AG09309 (cell line): ENCODE measurements around the gene SERPINE2.

Experiments used
- DNase-seq: peaks from one replicate; pipeline ENCODE4 v3.0.0-alpha.2; 2010; ENCODE audit warnings: low read depth
- H3K4me3 ChIP-seq: 2 replicates; pipeline ENCODE4 v1.5.1; 2011; ENCODE audit warnings: mild to moderate bottlenecking, low read depth, low read length, moderate library complexity; ENCODE audit not compliant: control insufficient read depth
- TF ChIP-seq, protein P1 (sequence below): IDR thresholded peaks from 2 replicates; pipeline ENCODE4 v1.5.1; 2011; ENCODE audit warnings: mild to moderate bottlenecking, low read depth, low read length, inconsistent platforms; ENCODE audit not compliant: insufficient read depth, control insufficient read depth; ENCODE audit errors: missing control alignments

The SERPINE2 gene

DNA sequence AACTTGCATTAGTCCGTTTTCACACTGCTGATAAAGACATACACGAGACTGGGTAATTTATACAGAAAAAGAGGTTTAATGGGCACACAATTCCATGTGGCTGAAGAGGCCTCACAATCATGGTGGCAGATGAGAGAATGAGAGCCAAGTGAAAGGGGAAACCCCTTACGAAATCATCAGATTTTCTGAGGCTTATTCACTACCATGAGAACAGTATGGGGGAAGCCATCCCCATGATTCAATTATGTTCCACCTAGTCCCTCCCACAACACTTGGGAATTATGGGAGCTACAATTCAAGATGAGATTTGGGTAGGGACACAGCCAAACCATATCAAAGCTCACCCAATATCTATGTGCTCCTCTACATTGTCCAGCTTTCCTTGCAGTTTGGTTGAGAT lies 16.0 kb upstream of the SERPINE2 start:
- no peak for DNase-seq
- no peak overlapping the region for H3K4me3 ChIP-seq
- TF ChIP-seq, protein P1, sequence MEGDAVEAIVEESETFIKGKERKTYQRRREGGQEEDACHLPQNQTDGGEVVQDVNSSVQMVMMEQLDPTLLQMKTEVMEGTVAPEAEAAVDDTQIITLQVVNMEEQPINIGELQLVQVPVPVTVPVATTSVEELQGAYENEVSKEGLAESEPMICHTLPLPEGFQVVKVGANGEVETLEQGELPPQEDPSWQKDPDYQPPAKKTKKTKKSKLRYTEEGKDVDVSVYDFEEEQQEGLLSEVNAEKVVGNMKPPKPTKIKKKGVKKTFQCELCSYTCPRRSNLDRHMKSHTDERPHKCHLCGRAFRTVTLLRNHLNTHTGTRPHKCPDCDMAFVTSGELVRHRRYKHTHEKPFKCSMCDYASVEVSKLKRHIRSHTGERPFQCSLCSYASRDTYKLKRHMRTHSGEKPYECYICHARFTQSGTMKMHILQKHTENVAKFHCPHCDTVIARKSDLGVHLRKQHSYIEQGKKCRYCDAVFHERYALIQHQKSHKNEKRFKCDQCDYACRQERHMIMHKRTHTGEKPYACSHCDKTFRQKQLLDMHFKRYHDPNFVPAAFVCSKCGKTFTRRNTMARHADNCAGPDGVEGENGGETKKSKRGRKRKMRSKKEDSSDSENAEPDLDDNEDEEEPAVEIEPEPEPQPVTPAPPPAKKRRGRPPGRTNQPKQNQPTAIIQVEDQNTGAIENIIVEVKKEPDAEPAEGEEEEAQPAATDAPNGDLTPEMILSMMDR = no peak

DNA sequence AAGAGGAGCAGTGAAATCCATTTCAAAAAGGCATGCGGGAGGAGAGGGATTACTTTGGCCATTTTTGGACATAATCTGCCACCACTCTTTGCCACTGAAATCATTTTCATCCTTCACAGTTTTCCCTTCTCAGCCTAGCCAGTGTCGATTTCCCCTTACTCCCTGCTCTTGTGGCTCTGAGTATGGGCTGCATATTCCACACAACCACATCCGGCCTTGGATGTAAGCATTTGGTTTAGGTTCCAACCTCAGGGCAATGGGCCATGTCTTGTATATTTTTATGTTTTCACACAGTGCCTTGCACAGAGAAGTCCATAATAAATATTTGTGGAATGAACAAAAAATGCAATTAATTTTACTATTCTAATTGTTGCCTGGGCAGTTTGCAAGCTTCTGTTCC lies 7.7 kb upstream of the SERPINE2 start:
- no peak overlapping the region for H3K4me3 ChIP-seq
- TF ChIP-seq, protein P1 = no peak
- no peak for DNase-seq

DNA sequence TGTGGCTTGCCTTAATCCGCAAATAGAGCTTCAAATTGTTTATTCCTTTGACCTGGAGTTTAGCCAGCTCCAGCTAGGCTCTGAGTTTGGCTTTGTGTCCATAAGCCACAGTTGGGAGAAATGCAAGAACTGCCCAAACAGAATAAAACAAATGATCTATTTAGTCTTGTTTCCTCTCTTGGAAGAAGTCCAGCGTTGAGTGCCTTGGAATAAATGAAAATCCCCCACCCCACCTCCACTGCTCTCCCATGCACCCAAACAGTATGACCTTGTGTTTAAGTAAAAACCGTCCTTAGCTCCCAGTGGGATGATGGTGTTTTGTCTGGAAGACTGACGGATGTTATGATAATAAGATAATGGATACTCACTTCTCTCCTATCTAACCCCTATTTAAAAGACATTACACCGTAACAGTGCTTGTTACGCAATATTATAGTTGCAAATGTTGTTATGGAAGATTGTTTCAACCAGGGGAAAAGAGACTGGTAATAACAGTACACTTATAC lies 3.2 kb upstream of the SERPINE2 start:
- H3K4me3 ChIP-seq = no peak overlapping the region
- TF ChIP-seq, protein P1 = no peak
- no peak for DNase-seq

DNA sequence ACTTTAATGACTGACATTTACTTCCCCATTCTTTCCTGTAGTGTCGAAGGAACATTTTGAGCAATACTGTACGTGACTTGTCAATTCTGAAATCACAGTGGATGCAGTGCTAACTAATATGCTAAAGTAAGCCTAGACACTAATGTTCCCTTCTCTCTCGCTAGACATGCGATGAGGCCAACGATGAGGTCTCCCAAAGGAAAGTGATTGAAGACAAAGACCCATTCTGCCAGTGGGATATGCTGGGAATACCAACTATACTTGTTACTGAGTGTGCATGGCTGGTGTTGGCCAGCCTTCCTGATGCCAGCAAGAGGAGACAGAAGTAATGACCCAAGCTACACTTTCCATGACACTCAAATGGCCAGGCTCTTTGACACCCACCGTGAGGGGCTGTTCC lies 2.5 kb upstream of the SERPINE2 start:
- no peak overlapping the region for H3K4me3 ChIP-seq
- TF ChIP-seq, protein P1 = no peak
- DNase-seq = no peak

DNA sequence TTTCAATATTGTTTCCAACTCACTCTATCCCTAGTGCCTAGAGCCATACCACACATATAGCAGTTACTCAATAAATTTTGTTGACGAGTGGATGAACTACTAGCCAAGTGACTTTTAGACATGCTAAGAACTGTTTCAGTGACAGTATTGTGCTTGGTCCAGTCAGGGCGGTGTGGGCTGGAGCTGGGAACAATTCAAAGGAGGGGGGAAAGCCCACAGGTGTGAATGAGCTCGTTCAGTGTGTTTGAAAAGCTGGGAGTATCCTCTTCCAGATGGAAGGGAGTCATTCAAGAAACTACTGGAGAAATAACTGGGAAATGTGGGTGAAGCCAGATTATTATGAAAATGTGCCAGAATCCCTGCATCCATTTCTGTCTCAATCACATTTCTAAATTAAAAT lies 1.7 kb upstream of the SERPINE2 start:
- TF ChIP-seq, protein P1 = no peak
- no peak overlapping the region for H3K4me3 ChIP-seq
- no peak for DNase-seq

DNA sequence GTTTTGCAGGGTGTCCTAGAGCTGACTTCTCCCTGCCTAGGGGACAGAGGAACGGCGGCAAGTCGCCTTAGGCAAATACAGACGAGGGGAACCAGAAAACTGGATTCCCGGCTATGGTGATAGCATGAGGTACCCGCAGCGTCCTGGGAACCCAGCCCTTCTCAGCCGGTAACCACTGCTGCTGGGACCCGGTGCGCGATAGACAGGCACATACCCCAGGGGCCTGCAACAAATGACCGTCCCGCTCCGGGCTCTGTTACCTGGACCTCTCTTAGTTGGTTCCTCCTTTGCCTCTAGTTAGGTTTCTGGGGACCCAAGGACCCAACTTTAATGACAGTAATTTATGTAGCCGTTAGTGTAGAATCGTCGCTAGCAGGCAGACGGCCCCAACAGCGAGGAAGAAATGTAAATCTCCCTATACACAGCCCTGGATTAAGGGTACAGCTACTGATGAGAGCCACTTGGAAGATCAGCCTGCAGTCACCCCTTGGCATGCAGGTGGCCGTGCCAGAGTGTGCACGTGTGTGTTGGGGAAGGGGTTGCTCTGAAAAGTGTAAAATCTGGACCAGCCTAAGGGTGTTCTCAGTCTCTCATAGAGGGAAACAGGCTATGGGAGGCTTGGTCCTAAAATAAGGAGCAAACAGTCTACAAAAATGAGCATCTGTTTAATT lies 819 bp upstream of the SERPINE2 start:
- DNase-seq = no peak
- peak overlapping the region; percentile 91 for H3K4me3 ChIP-seq
- TF ChIP-seq, protein P1 = no peak

DNA sequence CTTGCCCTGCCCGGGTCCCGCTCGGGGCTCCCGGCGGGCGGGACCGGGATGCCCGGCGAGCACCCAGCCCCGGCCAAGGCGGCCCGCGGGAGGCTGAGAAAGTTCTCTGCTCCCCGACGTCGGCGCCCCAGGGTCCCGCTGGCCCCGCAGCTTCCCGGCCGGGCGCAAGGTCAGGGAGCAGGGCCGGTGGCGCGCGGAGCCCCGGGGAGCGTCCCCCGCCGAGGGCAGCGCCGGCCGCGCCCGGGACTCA lies 331 bp downstream of the SERPINE2 start:
- peak overlapping the region; percentile 91 for H3K4me3 ChIP-seq
- TF ChIP-seq, protein P1 = no peak
- DNase-seq = no peak
